D721Med (cell line): ENCODE data around the gene MGST2.
"Not testable (repeated sequence)": the region's sequence is repeated elsewhere in the genome, so short reads cannot be mapped to it uniquely, and the experiment has no call there.

Source experiments
- DNase-seq: peaks from one replicate; pipeline ENCODE4 v3.0.0; 2011; ENCODE audit warnings: low spot score; ENCODE audit not compliant: insufficient read length
- FAIRE-seq: peaks from 2 replicates; lab custom pipeline; 2011; peaks lifted over from hg19 to GRCh38; lab: Jason Lieb, UNC
- CTCF ChIP-seq: IDR thresholded peaks from 2 replicates; pipeline ENCODE4 v1.5.1; 2012; ENCODE audit warnings: mild to moderate bottlenecking, control low read depth; ENCODE audit not compliant: insufficient read depth; ENCODE audit errors: missing control alignments

The MGST2 gene

GRCh38 chr4:139633195-139633594 lies 32.4 kb upstream of the MGST2 start:
- FAIRE-seq (no peak), DNase-seq (no peak)
- TF ChIP-seq CTCF: no peak

- no peak for DNase-seq
Observed at GRCh38 chr4:139633661-139634060, 32.0 kb upstream of the MGST2 start.

GRCh38 chr4:139635966-139636365 lies 29.7 kb upstream of the MGST2 start:
- no peak for TF ChIP-seq CTCF
- FAIRE-seq: no peak
- DNase-seq: no peak

More at GRCh38 chr4:139633661-139634060, 32.0 kb upstream of the MGST2 start:
- FAIRE-seq: no peak
- peak; percentile 88 for TF ChIP-seq CTCF

GRCh38 chr4:139638306-139638705 lies 27.3 kb upstream of the MGST2 start:
- DNase-seq, FAIRE-seq: not testable (repeated sequence)

GRCh38 chr4:139639654-139640053 lies 26.0 kb upstream of the MGST2 start:
- DNase-seq (no peak), FAIRE-seq (no peak)
- no peak for TF ChIP-seq CTCF

- no peak for TF ChIP-seq CTCF
- DNase-seq (no peak), FAIRE-seq (no peak)
Observed at GRCh38 chr4:139641218-139641617, 24.4 kb upstream of the MGST2 start.

GRCh38 chr4:139642364-139642763 lies 23.3 kb upstream of the MGST2 start:
- TF ChIP-seq CTCF: no peak
- DNase-seq (no peak), FAIRE-seq (no peak)
